ENCODE results near the gene NR2F6. TPM values are rescaled to one million over a fixed set of nuclear protein-coding genes. Genes with fewer than 3 reads are reported as not detected.
"Not testable (repeated sequence)": the region's sequence is repeated elsewhere in the genome, so short reads cannot be mapped to it uniquely, and the experiment has no call there.

The NR2F6 gene
- total RNA-seq, 2 donors from 2014 or later, result 4.7 to 6.4 TPM

GRCh38 chr19:17279436-17279835, 33.7 kb upstream of the NR2F6 start:
- H3K27ac Mint-ChIP-seq, result no peak overlapping the region

DNA sequence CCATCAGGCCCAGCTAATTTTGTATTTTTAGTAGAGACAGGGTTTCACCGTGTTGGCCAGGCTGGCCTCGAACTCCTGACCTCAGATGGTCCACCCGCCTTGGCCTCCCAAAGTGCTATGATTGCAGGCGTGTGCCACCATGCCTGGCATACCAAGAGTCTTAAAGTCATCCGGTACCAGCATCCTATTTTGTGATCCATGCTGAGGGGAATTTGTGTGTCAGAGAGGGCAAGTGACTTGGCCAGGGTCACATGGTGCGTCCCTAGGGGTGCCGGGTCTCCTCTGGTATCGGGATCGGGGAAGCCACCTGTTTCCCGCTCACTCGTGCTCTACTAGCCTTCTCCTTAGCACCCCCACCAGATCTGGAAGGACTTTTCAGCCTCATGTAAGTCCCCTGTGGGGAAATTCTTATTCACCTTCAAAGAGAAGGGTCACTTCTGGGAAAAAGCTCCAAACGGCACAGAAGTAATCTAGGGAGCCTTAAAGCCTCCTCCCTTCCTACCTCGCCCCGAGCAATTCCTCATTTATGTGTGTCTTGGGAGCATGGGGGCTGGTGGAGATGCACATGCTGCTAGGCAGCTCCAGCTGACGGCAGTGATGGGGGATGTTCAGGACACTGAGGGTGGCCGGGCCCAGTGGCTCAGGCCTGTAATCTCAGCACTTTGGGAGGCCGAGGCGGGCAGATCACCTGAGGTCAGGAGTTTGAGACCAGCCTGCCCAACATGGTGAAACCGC, 29.9 kb upstream of the NR2F6 start:
- H3K9me3 Mint-ChIP-seq, result no peaks in the 10 kb centered on the region
- no peak for DNase-seq
- H3K27me3 Mint-ChIP-seq (ENCODE audit: low read depth), result no peaks in the 10 kb centered on the region
- no peaks in the 10 kb centered on the region for H3K4me1 Mint-ChIP-seq (ENCODE audit: low read depth)
- ATAC-seq (replicated peaks in 1 of 2), result no peak
- H3K36me3 Mint-ChIP-seq (ENCODE audit: insufficient read depth in 2 of 2), result peaks cover 3 to 10% of the 10 kb centered on the region in 2 donors
- H3K4me3 Mint-ChIP-seq, result no peak overlapping the region
- no peak overlapping the region for H3K27ac Mint-ChIP-seq

More at GRCh38 chr19:17279436-17279835, 33.7 kb upstream of the NR2F6 start:
- Mint-ChIP-seq H3K27me3 (ENCODE audit: low read depth) (peaks cover 5% of the 10 kb centered on the region), H3K4me1 (ENCODE audit: low read depth) (peaks cover 9% of the 10 kb centered on the region), H3K36me3 (ENCODE audit: insufficient read depth in 2 of 2) (peaks cover 0 to 6% of the 10 kb centered on the region in 2 donors), H3K9me3 (no peaks in the 10 kb centered on the region), H3K4me3 (no peak overlapping the region)
- no peak for ATAC-seq (replicated peaks in 1 of 2)
- no peak for DNase-seq

- not testable (repeated sequence) for H3K4me3 Mint-ChIP-seq; H3K27ac Mint-ChIP-seq; H3K27me3 Mint-ChIP-seq (ENCODE audit: low read depth); H3K4me1 Mint-ChIP-seq (ENCODE audit: low read depth); H3K9me3 Mint-ChIP-seq; ATAC-seq (replicated peaks in 1 of 2); DNase-seq
- peaks cover 5 to 16% of the 10 kb centered on the region in 2 donors for H3K36me3 Mint-ChIP-seq (ENCODE audit: insufficient read depth in 2 of 2)
Measured at GRCh38 chr19:17274892-17275291, 29.2 kb upstream of the NR2F6 start.

DNA sequence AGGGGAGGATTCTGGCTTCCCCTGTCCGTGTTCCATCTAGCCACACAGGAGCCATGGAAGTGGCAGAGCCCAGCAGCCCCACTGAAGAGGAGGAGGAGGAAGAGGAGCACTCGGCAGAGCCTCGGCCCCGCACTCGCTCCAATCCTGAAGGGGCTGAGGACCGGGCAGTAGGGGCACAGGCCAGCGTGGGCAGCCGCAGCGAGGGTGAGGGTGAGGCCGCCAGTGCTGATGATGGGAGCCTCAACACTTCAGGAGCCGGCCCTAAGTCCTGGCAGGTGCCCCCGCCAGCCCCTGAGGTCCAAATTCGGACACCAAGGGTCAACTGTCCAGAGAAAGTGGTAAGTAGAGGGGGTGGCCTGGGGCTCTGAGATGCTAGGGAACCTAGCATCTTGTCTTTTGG, 23.0 kb upstream of the NR2F6 start:
- Mint-ChIP-seq H3K36me3 (ENCODE audit: insufficient read depth in 2 of 2) (peaks cover 5 to 13% of the 10 kb centered on the region in 2 donors), H3K27me3 (ENCODE audit: low read depth) (no peaks in the 10 kb centered on the region), H3K9me3 (no peaks in the 10 kb centered on the region), H3K4me1 (ENCODE audit: low read depth) (peaks cover 24% of the 10 kb centered on the region), H3K4me3 (peak overlapping the region; percentile 88 to 93), H3K27ac (no peak overlapping the region)
- DNase-seq, result no peak
- no peak for ATAC-seq (replicated peaks in 1 of 2)

- Mint-ChIP-seq H3K27ac (peak within 1 kb of the TSS; percentile 95), H3K4me3 (peak within 1 kb of the TSS; percentile 88 to 93), H3K9me3 (no peaks in the 10 kb centered on the region), H3K36me3 (ENCODE audit: insufficient read depth in 2 of 2) (peaks cover 5 to 11% of the 10 kb centered on the region in 2 donors), H3K27me3 (ENCODE audit: low read depth) (no peaks in the 10 kb centered on the region), H3K4me1 (ENCODE audit: low read depth) (peaks cover 24% of the 10 kb centered on the region)
- ATAC-seq (replicated peaks in 1 of 2) (peak; percentile 93 to 94), DNase-seq (peak; percentile 94 to 98)
Measured at GRCh38 chr19:17266975-17267788, 21.5 kb upstream of the NR2F6 start, which contains the start of gene BABAM1. BABAM1 (plus strand) TSS chr19:17267443; CDS start chr19:17268807, 1,364 bp downstream.

DNA sequence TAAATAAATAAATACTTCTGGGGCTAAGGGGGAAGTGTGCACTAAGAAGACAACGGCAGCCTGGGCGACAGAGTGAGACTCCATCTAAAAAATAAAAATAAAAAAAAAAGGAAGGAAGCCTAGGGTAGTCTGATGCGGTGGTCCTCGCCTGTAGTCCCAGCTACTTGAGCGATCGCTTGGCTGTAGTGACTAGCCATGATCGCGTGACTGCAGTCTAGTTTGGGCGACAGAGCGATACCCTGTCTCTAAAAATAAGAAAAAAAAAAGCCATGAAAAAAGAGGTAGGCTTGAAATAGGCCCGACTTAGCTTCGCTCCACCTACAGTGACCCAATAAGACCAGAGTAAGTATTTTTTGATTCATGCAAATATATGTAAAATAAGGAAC, 20.9 kb upstream of the NR2F6 start:
- Mint-ChIP-seq H3K4me1 (ENCODE audit: low read depth) (peaks cover 24% of the 10 kb centered on the region), H3K36me3 (ENCODE audit: insufficient read depth in 2 of 2) (peaks cover 5 to 11% of the 10 kb centered on the region in 2 donors), H3K27me3 (ENCODE audit: low read depth) (no peaks in the 10 kb centered on the region), H3K27ac (peak overlapping the region; percentile 95), H3K9me3 (no peaks in the 10 kb centered on the region), H3K4me3 (peak overlapping the region; percentile 88 to 93)
- DNase-seq, result no peak
- no peak for ATAC-seq (replicated peaks in 1 of 2)

DNA sequence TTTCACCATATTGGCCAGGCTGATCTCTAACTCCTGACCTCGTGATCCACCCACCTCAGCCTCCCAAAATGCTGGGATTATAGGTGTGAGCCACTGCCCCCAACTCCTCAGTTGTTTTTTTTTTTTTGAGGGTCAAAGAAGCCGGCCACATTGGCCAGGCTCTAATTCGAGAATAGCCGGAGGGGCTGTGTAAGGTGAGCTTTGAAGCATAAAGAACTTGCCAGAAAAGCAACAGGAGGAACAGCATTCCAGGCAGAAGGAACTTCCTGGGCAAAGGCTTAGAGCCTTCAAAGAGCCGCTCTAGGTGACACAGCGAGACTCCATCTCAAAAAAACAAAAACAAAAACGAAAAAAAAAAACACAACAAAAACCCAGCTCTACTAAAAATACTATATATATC, 20.3 kb upstream of the NR2F6 start:
- peaks cover 24% of the 10 kb centered on the region for H3K4me1 Mint-ChIP-seq (ENCODE audit: low read depth)
- H3K36me3 Mint-ChIP-seq (ENCODE audit: insufficient read depth in 2 of 2), result peaks cover 2 to 11% of the 10 kb centered on the region in 2 donors
- DNase-seq (no peak), ATAC-seq (replicated peaks in 1 of 2) (no peak)
- no peaks in the 10 kb centered on the region for H3K27me3 Mint-ChIP-seq (ENCODE audit: low read depth)
- no peak overlapping the region for H3K4me3 Mint-ChIP-seq
- H3K27ac Mint-ChIP-seq, result no peak overlapping the region
- H3K9me3 Mint-ChIP-seq, result no peaks in the 10 kb centered on the region

DNA sequence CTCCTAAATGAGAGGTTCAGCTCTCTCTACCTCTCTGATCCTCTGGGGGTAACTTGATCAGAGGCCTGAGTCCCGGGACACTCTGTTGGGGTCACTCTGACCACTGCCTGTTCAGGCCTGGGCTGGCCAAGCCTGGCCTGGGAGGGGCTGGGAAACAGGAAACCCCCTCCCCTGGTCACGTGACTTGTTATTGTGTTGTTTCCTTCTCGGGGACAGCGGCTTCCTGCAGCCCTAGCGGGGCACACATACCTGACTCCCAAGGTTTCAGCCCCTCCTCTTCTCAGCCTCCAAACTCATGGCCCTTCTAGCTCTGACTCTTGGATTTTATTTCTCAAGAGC, 18.9 kb upstream of the NR2F6 start, which contains the start of gene USHBP1:
Gene USHBP1, minus strand, starts transcription at position 105 of the 339 bp plus-strand sequence. CDS start 446 bp downstream, outside the sequence.
- Mint-ChIP-seq H3K4me1 (ENCODE audit: low read depth) (peaks cover 30% of the 10 kb centered on the region), H3K27ac (no peak within 1 kb of the TSS), H3K27me3 (ENCODE audit: low read depth) (no peaks in the 10 kb centered on the region), H3K9me3 (no peaks in the 10 kb centered on the region), H3K4me3 (peak within 1 kb of the TSS in 1 of 2 donors; percentile 49), H3K36me3 (ENCODE audit: insufficient read depth in 2 of 2) (peaks cover 0 to 1% of the 10 kb centered on the region in 2 donors)
- DNase-seq, result no peak
- ATAC-seq (replicated peaks in 1 of 2), result no peak

GRCh38 chr19:17263712-17264640, 18.3 kb upstream of the NR2F6 start:
- Mint-ChIP-seq H3K4me3 (peak overlapping the region in 1 of 2 donors; percentile 49), H3K36me3 (ENCODE audit: insufficient read depth in 2 of 2) (no peaks in the 10 kb centered on the region), H3K27me3 (ENCODE audit: low read depth) (no peaks in the 10 kb centered on the region), H3K27ac (no peak overlapping the region), H3K4me1 (ENCODE audit: low read depth) (peaks cover 30% of the 10 kb centered on the region), H3K9me3 (no peaks in the 10 kb centered on the region)
- no peak for DNase-seq
- no peak for ATAC-seq (replicated peaks in 1 of 2)

DNA sequence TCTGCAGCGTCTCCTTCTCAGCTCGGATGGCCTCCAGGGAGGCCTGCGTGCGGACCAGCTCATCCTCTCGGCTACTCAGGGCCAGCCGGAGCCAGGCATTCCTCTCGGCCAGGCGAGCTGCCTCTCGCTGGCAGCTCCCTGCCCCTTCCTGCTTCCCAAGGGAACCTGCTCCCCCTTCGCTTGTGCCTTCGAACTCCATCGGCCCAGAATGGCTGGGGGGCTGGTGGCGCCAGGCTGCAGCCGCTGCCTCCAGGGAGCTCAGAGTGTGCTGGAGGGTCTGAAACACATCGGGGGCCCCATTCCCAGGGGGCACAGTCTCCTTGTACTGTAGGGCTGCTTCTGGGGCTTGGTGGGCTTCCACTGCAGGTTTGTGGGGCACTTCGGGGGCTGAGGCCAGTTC, 16.8 kb upstream of the NR2F6 start:
- no peak for DNase-seq
- no peaks in the 10 kb centered on the region for H3K36me3 Mint-ChIP-seq (ENCODE audit: insufficient read depth in 2 of 2)
- ATAC-seq (replicated peaks in 1 of 2), result no peak
- H3K4me3 Mint-ChIP-seq, result no peak overlapping the region
- H3K9me3 Mint-ChIP-seq, result no peaks in the 10 kb centered on the region
- no peak overlapping the region for H3K27ac Mint-ChIP-seq
- H3K27me3 Mint-ChIP-seq (ENCODE audit: low read depth), result no peaks in the 10 kb centered on the region
- H3K4me1 Mint-ChIP-seq (ENCODE audit: low read depth), result peaks cover 19% of the 10 kb centered on the region

DNA sequence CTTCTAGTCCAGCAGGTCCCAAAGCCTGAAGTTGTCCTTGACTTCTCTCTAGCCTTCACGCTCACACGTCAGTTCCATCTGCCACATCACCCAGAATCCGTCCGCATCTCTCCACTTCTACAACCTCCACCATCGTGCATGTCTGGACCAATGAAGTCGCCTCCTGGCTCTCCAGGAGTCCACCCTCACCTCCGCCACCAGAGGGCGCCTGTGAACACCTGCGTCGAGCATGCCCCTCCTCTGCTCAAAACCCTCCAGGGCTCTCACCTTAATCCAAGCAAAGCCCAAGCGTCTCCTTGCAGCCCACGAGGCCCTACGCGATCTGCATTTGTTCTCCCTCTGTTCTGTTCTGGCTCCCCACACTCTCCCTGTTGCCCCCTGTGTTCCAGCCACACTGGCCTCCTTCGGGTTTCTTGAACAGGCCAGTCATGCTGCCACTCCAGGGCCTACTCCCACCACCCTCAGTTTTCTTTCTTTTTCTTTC, 15.2 kb upstream of the NR2F6 start:
- Mint-ChIP-seq H3K4me3 (no peak overlapping the region), H3K27me3 (ENCODE audit: low read depth) (no peaks in the 10 kb centered on the region), H3K9me3 (no peaks in the 10 kb centered on the region), H3K36me3 (ENCODE audit: insufficient read depth in 2 of 2) (no peaks in the 10 kb centered on the region), H3K4me1 (ENCODE audit: low read depth) (peaks cover 14% of the 10 kb centered on the region), H3K27ac (no peak overlapping the region)
- ATAC-seq (replicated peaks in 1 of 2), result peak; percentile 99
- DNase-seq, result peak; percentile 90 to 92

DNA sequence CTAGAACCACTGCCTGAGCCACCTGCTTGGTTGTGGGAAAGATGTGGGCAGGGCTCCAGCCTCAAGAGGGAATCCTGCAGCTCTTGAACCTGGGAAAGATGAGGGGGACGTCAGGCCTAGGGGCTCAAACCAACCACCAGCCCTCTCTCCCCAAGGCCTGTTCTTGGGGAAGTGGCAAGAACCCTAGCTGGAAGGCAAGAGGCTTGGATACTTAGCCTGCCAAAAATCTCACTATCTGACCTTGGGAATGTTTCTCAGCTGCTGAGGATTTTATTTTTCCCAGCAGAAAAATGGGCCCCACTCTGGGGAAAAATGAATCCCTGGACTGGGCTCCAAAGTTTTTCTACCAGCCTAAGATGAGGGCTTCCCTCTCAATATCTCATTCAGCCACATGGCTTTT, 14.2 kb upstream of the NR2F6 start:
- no peak for ATAC-seq (replicated peaks in 1 of 2)
- no peaks in the 10 kb centered on the region for H3K9me3 Mint-ChIP-seq

More for the DNA sequence above, 14.2 kb upstream of the NR2F6 start:
- no peak overlapping the region for H3K27ac Mint-ChIP-seq
- H3K27me3 Mint-ChIP-seq (ENCODE audit: low read depth), result no peaks in the 10 kb centered on the region
- no peaks in the 10 kb centered on the region for H3K36me3 Mint-ChIP-seq (ENCODE audit: insufficient read depth in 2 of 2)
- no peak overlapping the region for H3K4me3 Mint-ChIP-seq
- DNase-seq, result no peak
- peaks cover 12% of the 10 kb centered on the region for H3K4me1 Mint-ChIP-seq (ENCODE audit: low read depth)
